Effector memory CD4-positive, alpha-beta T cell (primary cell): ENCODE measurements around the gene TTLL11.

Experiments
- DNase-seq, 3 donors: peaks; one replicate each; pipeline ENCODE4 v3.0.0-alpha.2; 2020
- H3K27ac ChIP-seq: 2 replicates; pipeline ENCODE4 v1.7.0; 2013; ENCODE audit warnings: mild to moderate bottlenecking, low read length, moderate library complexity; ENCODE audit not compliant: insufficient read depth, poor library complexity, severe bottlenecking
- H3K27me3 ChIP-seq: replicated peaks from 2 replicates; pipeline ENCODE4 v1.7.0; 2013; ENCODE audit warnings: mild to moderate bottlenecking, low read length; ENCODE audit not compliant: insufficient read depth, control insufficient read depth, poor library complexity, severe bottlenecking
- H3K36me3 ChIP-seq: 2 replicates; pipeline ENCODE4 v1.7.0; 2013; ENCODE audit warnings: mild to moderate bottlenecking, low read length, moderate library complexity; ENCODE audit not compliant: control insufficient read depth, insufficient read depth
- H3K4me1 ChIP-seq: 2 replicates; pipeline ENCODE4 v1.7.0; 2013; ENCODE audit warnings: low read length, mild to moderate bottlenecking; ENCODE audit not compliant: control insufficient read depth, insufficient read depth, poor library complexity, severe bottlenecking
- H3K4me3 ChIP-seq: 2 replicates; pipeline ENCODE4 v1.7.0; 2013; ENCODE audit warnings: low read length, low read depth, mild to moderate bottlenecking; ENCODE audit not compliant: insufficient read depth, poor library complexity, severe bottlenecking
- H3K9me3 ChIP-seq: 2 replicates; pipeline ENCODE4 v1.7.0; 2013; ENCODE audit warnings: mild to moderate bottlenecking, low read length, moderate library complexity; ENCODE audit not compliant: control insufficient read depth

Gene TTLL11

GRCh38 chr9:121780177-121781040 lies 312.7 kb downstream of the TTLL11 start:
- DNase-seq = no peak
- H3K27me3 ChIP-seq = no peaks in the 10 kb centered on the region
- no peaks in the 10 kb centered on the region for H3K9me3 ChIP-seq
- H3K4me1 ChIP-seq = no peaks in the 10 kb centered on the region
- no peak overlapping the region for H3K27ac ChIP-seq
- H3K36me3 ChIP-seq = no peaks in the 10 kb centered on the region
- no peak overlapping the region for H3K4me3 ChIP-seq

- Histone ChIP-seq H3K4me1 (no peaks in the 10 kb centered on the region), H3K4me3 (no peak overlapping the region), H3K27ac (no peak overlapping the region), H3K36me3 (no peaks in the 10 kb centered on the region), H3K9me3 (no peaks in the 10 kb centered on the region), H3K27me3 (no peaks in the 10 kb centered on the region)
- no peak for DNase-seq
These were observed 313.6 kb downstream of the TTLL11 start for GRCh38 chr9:121779381-121780117.

- Histone ChIP-seq H3K27me3 (no peaks in the 10 kb centered on the region), H3K27ac (no peak overlapping the region), H3K9me3 (no peaks in the 10 kb centered on the region), H3K4me3 (no peak overlapping the region), H3K4me1 (no peaks in the 10 kb centered on the region), H3K36me3 (no peaks in the 10 kb centered on the region)
- no peak for DNase-seq
These were observed 314.6 kb downstream of the TTLL11 start for GRCh38 chr9:121778252-121779225.

GRCh38 chr9:121776739-121777637 lies 316.1 kb downstream of the TTLL11 start:
- Histone ChIP-seq H3K4me3 (no peak overlapping the region), H3K4me1 (no peaks in the 10 kb centered on the region), H3K36me3 (no peaks in the 10 kb centered on the region), H3K9me3 (no peaks in the 10 kb centered on the region), H3K27me3 (no peaks in the 10 kb centered on the region), H3K27ac (no peak overlapping the region)
- DNase-seq = no peak

GRCh38 chr9:121776001-121776738 lies 316.9 kb downstream of the TTLL11 start:
- no peak for DNase-seq

GRCh38 chr9:121774715-121775613 lies 318.1 kb downstream of the TTLL11 start:
- no peak for DNase-seq
- Histone ChIP-seq H3K27me3 (no peaks in the 10 kb centered on the region), H3K9me3 (no peaks in the 10 kb centered on the region), H3K27ac (no peak overlapping the region), H3K36me3 (no peaks in the 10 kb centered on the region), H3K4me1 (no peaks in the 10 kb centered on the region), H3K4me3 (no peak overlapping the region)

More at GRCh38 chr9:121776001-121776738, 316.9 kb downstream of the TTLL11 start:
- Histone ChIP-seq H3K27ac (no peak overlapping the region), H3K27me3 (no peaks in the 10 kb centered on the region), H3K4me3 (no peak overlapping the region), H3K4me1 (no peaks in the 10 kb centered on the region), H3K9me3 (no peaks in the 10 kb centered on the region), H3K36me3 (no peaks in the 10 kb centered on the region)

GRCh38 chr9:121773954-121774714 lies 319.0 kb downstream of the TTLL11 start:
- no peak overlapping the region for H3K4me3 ChIP-seq
- no peaks in the 10 kb centered on the region for H3K27me3 ChIP-seq
- H3K4me1 ChIP-seq = no peaks in the 10 kb centered on the region
- H3K36me3 ChIP-seq = no peaks in the 10 kb centered on the region
- H3K27ac ChIP-seq = no peak overlapping the region
- H3K9me3 ChIP-seq = no peaks in the 10 kb centered on the region
- DNase-seq = no peak
